K562 (cell line): ENCODE results near the gene CLIC1. TPM values are rescaled to one million over a fixed set of nuclear protein-coding genes. Genes with fewer than 3 reads are reported as not detected.

Source experiments
- ATF7 ChIP-seq: fragments of 450-650 bp; IDR thresholded peaks from 2 replicates; pipeline ENCODE4 v1.7.1; 2014; ENCODE audit warnings: mild to moderate bottlenecking, moderate library complexity
- CHD1 ChIP-seq: fragments of 200-600 bp; sonication (generic); IDR thresholded peaks from one replicate; pipeline ENCODE4 v1.6.1; 2012; ENCODE audit warnings: mild to moderate bottlenecking, moderate library complexity, low read length, inconsistent platforms
- CSDE1 ChIP-seq, 2 experiments: fragments of 450-650 bp; IDR thresholded peaks; 2 replicates each; pipeline ENCODE4 v1.6.1; 2016; ENCODE audit warnings: mild to moderate bottlenecking in 1 of 2
- FOXA3 ChIP-seq, 2 experiments: fragments of 450-650 bp in 1 of 2; sonication (generic) in 1 of 2; formaldehyde crosslinking; IDR thresholded peaks in 1 of 2; conservative IDR thresholded peaks in 1 of 2; 2 replicates each; pipeline versions ENCODE4 v1.4.0 to v1.8.0; 2020 to 2022; ENCODE audit warnings: mild to moderate bottlenecking in 2 of 2, missing genetic modification reagents in 1 of 2
- IFI16 ChIP-seq: fragments of 250-450 bp; sonication (Bioruptor Pico); IDR thresholded peaks from 2 replicates; pipeline ENCODE4 v2.1.2; 2022; ENCODE audit warnings: mild to moderate bottlenecking, inconsistent platforms
- JUND ChIP-seq, 2 experiments: IDR thresholded peaks; 2 replicates in 1 of 2; 3 replicates in 1 of 2; pipeline ENCODE4 v1.6.1; 2011; ENCODE audit warnings: borderline replicate concordance in 2 of 2, low read depth in 2 of 2, low read length in 2 of 2, improper control_type of control experiment in 1 of 2, missing biosample characterization in 1 of 2, missing genetic modification characterization in 1 of 2, missing genetic modification reagents in 1 of 2
- KLF13 ChIP-seq: fragments of 450-650 bp; IDR thresholded peaks from 2 replicates; pipeline ENCODE4 v1.6.1; 2016; ENCODE audit warnings: missing genetic modification characterization, low read depth, mild to moderate bottlenecking, missing compliant biosample characterization, moderate library complexity, borderline replicate concordance
- MAZ ChIP-seq, 2 experiments: fragments of 450-650 bp in 1 of 2; sonication (generic) in 1 of 2; formaldehyde crosslinking; IDR thresholded peaks in 1 of 2; conservative IDR thresholded peaks in 1 of 2; 2 replicates each; pipeline versions ENCODE4 v1.4.0 to v1.5.0; 2020; ENCODE audit warnings: mild to moderate bottlenecking in 1 of 2, missing genetic modification reagents in 1 of 2
- MBD2 ChIP-seq: sonication (generic); IDR thresholded peaks from 2 replicates; pipeline ENCODE4 v1.6.1; 2016; ENCODE audit warnings: low read depth, borderline replicate concordance
- PHF8 ChIP-seq: fragments of 200-600 bp; sonication (generic); IDR thresholded peaks from 2 replicates; pipeline ENCODE4 v1.6.1; 2012; ENCODE audit warnings: mixed run types, mild to moderate bottlenecking, inconsistent platforms, low read length, moderate library complexity, borderline replicate concordance
- POLR2A ChIP-seq: fragments of 450-650 bp; conservative IDR thresholded peaks from 2 replicates; pipeline ENCODE4 v1.6.1; 2016
- PURB ChIP-seq: sonication (generic); formaldehyde crosslinking; IDR thresholded peaks from 2 replicates; pipeline ENCODE4 v1.9.0; 2021; ENCODE audit warnings: low read depth, mild to moderate bottlenecking, missing genetic modification reagents
- SNIP1 ChIP-seq: fragments of 450-650 bp; IDR thresholded peaks from 2 replicates; pipeline ENCODE4 v1.7.1; 2017; ENCODE audit warnings: low read depth, mild to moderate bottlenecking
- STAT5A ChIP-seq: IDR thresholded peaks from 2 replicates; pipeline ENCODE4 v1.6.1; 2012; ENCODE audit warnings: low read length, inconsistent platforms, borderline replicate concordance
- TEAD1 ChIP-seq, 2 experiments: fragments of 450-650 bp in 1 of 2; sonication (generic) in 1 of 2; formaldehyde crosslinking; IDR thresholded peaks; 2 replicates each; pipeline versions ENCODE4 v1.4.0 to v1.8.0; 2020 to 2022; ENCODE audit warnings: mild to moderate bottlenecking in 2 of 2, missing genetic modification reagents in 1 of 2
- TRIM28 ChIP-seq: fragments of 450-650 bp; IDR thresholded peaks from 2 replicates; pipeline ENCODE4 v1.6.1; 2017
- ZBTB8A ChIP-seq: fragments of 450-650 bp; IDR thresholded peaks from 2 replicates; pipeline ENCODE4 v1.6.1; 2018; ENCODE audit warnings: mild to moderate bottlenecking, moderate library complexity; ENCODE audit not compliant: partially characterized antibody
- ZNF274 ChIP-seq: IDR thresholded peaks from 2 replicates; pipeline ENCODE4 v1.6.1; 2011; ENCODE audit warnings: low read depth, mild to moderate bottlenecking, low read length, moderate library complexity, borderline replicate concordance
- ZNF347 ChIP-seq: fragments of 450-650 bp; formaldehyde crosslinking; IDR thresholded peaks from 2 replicates; pipeline ENCODE4 v1.4.0; 2020; ENCODE audit warnings: low read depth, mild to moderate bottlenecking, moderate library complexity
- polyA plus RNA-seq, 8 experiments: library from polyadenylated mRNA; depleted of rRNA in 4 of 8; stranded (reverse) in 5 of 8; unstranded in 3 of 8; fragments of >200 nt; fragmentation: Nextera tagmentation in 2 of 8; fragmentation: Illumina TruSeq in 1 of 8; extraction: Ambion mirVana in 2 of 8; extraction: Trizol in 1 of 8; gene quantifications; 2 replicates each; pipeline versions ENCODE4 v1.2.1 to v1.2.3, GENCODE V29; 2011 to 2014; ENCODE audit warnings: inconsistent platforms in 1 of 8, missing spikeins in 1 of 8
- total RNA-seq, 7 experiments: library from RNA; depleted of rRNA in 6 of 7; stranded (reverse); fragments of >200 nt in 6 of 7; fragmentation: Illumina TruSeq in 2 of 7; extraction: Trizol in 2 of 7; gene quantifications; 2 replicates each; pipeline versions ENCODE4 v1.2.1 to v1.2.3, GENCODE V29; 2011 to 2021; ENCODE audit warnings: low replicate concordance in 1 of 7
- TF ChIP-seq, protein P1 (sequence below), 2 experiments: fragments of 450-650 bp; IDR thresholded peaks; 2 replicates each; pipeline ENCODE4 v1.6.1; 2018; ENCODE audit warnings: mild to moderate bottlenecking in 2 of 2, low read depth in 1 of 2; ENCODE audit not compliant: partially characterized antibody in 2 of 2
- TF ChIP-seq, protein P2 (sequence below): sonication (generic); formaldehyde crosslinking; IDR thresholded peaks from 2 replicates; pipeline ENCODE4 v1.9.0; 2022; ENCODE audit warnings: mild to moderate bottlenecking, missing genetic modification reagents
- TF ChIP-seq, protein P3 (sequence below): fragments of 250-450 bp; sonication (Bioruptor Pico); IDR thresholded peaks from 2 replicates; pipeline ENCODE4 v1.4.0; 2020

Gene CLIC1
- total and polyA plus RNA-seq, 9 of the 15 experiments (the other 6 are each of a cell fraction or from before 2014, with no cell fraction given): 1,267 to 2,419 (median 1,808) TPM

DNA sequence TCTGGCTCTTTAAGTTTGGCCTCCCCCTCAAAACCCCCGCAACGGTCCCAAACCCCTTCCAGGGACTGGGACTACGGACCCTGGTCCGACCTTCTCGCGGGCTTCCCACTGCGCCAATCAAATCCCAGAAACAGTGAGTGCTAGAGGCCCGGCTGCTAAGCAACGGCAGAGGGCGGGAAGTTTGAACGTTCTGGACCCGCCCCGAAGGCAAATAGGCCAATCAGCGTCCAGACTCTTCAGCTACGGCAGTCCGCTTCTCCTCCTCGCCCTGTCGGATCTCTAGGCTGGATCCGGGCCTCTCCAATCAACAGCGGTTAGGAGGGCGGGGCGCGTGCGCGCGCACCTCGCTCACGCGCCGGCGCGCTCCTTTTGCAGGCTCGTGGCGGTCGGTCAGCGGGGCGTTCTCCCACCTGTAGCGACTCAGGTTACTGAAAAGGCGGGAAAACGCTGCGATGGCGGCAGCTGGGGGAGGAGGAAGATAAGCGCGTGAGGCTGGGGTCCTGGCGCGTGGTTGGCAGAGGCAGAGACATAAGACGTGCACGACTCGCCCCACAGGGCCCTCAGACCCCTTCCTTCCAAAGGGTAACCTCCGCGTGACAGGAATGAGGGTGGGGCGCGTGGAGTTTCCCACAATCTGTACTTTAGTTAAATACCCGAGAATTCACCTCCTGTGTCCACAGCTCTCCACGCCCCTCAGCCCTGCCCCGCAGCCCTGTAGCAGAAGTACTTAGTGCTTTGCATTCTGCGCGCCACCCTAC, 3.5 kb upstream of the CLIC1 start, which contains the start of gene MSH5 (continued):
- no peak for TF ChIP-seq STAT5A
- no peak for TF ChIP-seq MBD2
- TF ChIP-seq ZNF347 (CRISPR knock-in tag): no peak
- TF ChIP-seq, protein P1, sequence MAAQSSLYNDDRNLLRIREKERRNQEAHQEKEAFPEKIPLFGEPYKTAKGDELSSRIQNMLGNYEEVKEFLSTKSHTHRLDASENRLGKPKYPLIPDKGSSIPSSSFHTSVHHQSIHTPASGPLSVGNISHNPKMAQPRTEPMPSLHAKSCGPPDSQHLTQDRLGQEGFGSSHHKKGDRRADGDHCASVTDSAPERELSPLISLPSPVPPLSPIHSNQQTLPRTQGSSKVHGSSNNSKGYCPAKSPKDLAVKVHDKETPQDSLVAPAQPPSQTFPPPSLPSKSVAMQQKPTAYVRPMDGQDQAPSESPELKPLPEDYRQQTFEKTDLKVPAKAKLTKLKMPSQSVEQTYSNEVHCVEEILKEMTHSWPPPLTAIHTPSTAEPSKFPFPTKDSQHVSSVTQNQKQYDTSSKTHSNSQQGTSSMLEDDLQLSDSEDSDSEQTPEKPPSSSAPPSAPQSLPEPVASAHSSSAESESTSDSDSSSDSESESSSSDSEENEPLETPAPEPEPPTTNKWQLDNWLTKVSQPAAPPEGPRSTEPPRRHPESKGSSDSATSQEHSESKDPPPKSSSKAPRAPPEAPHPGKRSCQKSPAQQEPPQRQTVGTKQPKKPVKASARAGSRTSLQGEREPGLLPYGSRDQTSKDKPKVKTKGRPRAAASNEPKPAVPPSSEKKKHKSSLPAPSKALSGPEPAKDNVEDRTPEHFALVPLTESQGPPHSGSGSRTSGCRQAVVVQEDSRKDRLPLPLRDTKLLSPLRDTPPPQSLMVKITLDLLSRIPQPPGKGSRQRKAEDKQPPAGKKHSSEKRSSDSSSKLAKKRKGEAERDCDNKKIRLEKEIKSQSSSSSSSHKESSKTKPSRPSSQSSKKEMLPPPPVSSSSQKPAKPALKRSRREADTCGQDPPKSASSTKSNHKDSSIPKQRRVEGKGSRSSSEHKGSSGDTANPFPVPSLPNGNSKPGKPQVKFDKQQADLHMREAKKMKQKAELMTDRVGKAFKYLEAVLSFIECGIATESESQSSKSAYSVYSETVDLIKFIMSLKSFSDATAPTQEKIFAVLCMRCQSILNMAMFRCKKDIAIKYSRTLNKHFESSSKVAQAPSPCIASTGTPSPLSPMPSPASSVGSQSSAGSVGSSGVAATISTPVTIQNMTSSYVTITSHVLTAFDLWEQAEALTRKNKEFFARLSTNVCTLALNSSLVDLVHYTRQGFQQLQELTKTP (IDR thresholded peaks at IDR 0.05; ENCODE audit: low read depth in 1 of 2, partially characterized antibody in 2 of 2): peak in 1 of 2 experiments; percentile 58
- TF ChIP-seq KLF13 (tag): peak; percentile 69
- peak; percentile 62; the same call in 1 of the 2 replicates for TF ChIP-seq TRIM28
- no peak for TF ChIP-seq PURB (CRISPR knock-in tag)
- TF ChIP-seq SNIP1: no peak
- no peak for TF ChIP-seq ZNF274
- TF ChIP-seq CSDE1 (IDR thresholded peaks at IDR 0.05): no peak
- no peak for TF ChIP-seq IFI16 (CRISPR knock-in tag)
- TF ChIP-seq, protein P2, sequence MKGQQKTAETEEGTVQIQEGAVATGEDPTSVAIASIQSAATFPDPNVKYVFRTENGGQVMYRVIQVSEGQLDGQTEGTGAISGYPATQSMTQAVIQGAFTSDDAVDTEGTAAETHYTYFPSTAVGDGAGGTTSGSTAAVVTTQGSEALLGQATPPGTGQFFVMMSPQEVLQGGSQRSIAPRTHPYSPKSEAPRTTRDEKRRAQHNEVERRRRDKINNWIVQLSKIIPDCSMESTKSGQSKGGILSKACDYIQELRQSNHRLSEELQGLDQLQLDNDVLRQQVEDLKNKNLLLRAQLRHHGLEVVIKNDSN: peak; percentile 88
- TF ChIP-seq ATF7: no peak
- TF ChIP-seq FOXA3 (CRISPR knock-in tag; conservative IDR thresholded peaks at IDR 0.05 in 1 of 2, IDR thresholded peaks at IDR 0.05 in 1 of 2): peak in 1 of 2 experiments; percentile 95; a peak in 2 of 4 replicates
- TF ChIP-seq JUND (IDR thresholded peaks at IDR 0.05; ENCODE audit: borderline replicate concordance, low read depth, low read length): peak; percentile 72
- TF ChIP-seq JUND (tag; IDR thresholded peaks at IDR 0.05; ENCODE audit: borderline replicate concordance, low read depth, low read length): peak; percentile 56; the same call in 1 of the 3 replicates
- TF ChIP-seq PHF8: peak; percentile 88; the same call in 1 of the 2 replicates
- no peak for TF ChIP-seq ZBTB8A
- TF ChIP-seq, protein P3, sequence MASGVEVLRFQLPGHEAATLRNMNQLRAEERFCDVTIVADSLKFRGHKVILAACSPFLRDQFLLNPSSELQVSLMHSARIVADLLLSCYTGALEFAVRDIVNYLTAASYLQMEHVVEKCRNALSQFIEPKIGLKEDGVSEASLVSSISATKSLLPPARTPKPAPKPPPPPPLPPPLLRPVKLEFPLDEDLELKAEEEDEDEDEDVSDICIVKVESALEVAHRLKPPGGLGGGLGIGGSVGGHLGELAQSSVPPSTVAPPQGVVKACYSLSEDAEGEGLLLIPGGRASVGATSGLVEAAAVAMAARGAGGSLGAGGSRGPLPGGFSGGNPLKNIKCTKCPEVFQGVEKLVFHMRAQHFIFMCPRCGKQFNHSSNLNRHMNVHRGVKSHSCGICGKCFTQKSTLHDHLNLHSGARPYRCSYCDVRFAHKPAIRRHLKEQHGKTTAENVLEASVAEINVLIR (CRISPR knock-in tag): no peak; the same call in 1 of the 2 replicates
- TF ChIP-seq POLR2A: peak; percentile 96
- peak; percentile 64 to 72 for TF ChIP-seq MAZ (CRISPR knock-in tag; conservative IDR thresholded peaks at IDR 0.05 in 1 of 2, IDR thresholded peaks at IDR 0.05 in 1 of 2)
- TF ChIP-seq TEAD1 (CRISPR knock-in tag; IDR thresholded peaks at IDR 0.05): peak; percentile 51 to 98; a peak in 3 of 4 replicates
- TF ChIP-seq CHD1: peak; percentile 96
